Measurements from ENCODE around the gene LRRTM2.

DNA sequence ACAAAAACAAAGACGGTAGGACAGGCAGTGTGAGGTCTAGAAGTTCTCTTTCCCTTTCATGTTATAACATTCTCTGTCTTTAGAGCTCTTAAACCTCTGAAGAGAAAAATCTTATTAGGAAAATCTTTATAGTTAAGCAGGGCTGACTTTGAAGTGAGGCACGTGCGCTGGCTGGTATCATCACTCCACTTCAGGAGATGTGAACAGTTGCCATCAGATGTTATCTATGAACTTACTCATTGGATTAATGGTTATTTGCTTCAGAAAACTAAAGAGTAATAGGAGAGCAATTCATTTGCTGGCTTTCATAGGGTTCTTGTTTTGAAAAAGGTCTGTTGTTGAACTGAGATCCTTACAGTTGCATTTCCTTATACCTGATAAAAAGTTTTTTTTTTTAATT lies 25.7 kb downstream of the LRRTM2 start:
- TF ChIP-seq, protein P1, sequence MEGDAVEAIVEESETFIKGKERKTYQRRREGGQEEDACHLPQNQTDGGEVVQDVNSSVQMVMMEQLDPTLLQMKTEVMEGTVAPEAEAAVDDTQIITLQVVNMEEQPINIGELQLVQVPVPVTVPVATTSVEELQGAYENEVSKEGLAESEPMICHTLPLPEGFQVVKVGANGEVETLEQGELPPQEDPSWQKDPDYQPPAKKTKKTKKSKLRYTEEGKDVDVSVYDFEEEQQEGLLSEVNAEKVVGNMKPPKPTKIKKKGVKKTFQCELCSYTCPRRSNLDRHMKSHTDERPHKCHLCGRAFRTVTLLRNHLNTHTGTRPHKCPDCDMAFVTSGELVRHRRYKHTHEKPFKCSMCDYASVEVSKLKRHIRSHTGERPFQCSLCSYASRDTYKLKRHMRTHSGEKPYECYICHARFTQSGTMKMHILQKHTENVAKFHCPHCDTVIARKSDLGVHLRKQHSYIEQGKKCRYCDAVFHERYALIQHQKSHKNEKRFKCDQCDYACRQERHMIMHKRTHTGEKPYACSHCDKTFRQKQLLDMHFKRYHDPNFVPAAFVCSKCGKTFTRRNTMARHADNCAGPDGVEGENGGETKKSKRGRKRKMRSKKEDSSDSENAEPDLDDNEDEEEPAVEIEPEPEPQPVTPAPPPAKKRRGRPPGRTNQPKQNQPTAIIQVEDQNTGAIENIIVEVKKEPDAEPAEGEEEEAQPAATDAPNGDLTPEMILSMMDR (IDR thresholded peaks at IDR 0.05 in 4 of 5, conservative IDR thresholded peaks at IDR 0.05 in 1 of 5): no peak
- no peak for TF ChIP-seq POLR2A (IDR thresholded peaks at IDR 0.05)

Measured in gastrocnemius medialis (tissue), 4 donors.